Measurements from ENCODE around the gene GGA2. TPM values are rescaled to one million over a fixed set of nuclear protein-coding genes. Genes with fewer than 3 reads are reported as not detected.

Gene GGA2, protein sequence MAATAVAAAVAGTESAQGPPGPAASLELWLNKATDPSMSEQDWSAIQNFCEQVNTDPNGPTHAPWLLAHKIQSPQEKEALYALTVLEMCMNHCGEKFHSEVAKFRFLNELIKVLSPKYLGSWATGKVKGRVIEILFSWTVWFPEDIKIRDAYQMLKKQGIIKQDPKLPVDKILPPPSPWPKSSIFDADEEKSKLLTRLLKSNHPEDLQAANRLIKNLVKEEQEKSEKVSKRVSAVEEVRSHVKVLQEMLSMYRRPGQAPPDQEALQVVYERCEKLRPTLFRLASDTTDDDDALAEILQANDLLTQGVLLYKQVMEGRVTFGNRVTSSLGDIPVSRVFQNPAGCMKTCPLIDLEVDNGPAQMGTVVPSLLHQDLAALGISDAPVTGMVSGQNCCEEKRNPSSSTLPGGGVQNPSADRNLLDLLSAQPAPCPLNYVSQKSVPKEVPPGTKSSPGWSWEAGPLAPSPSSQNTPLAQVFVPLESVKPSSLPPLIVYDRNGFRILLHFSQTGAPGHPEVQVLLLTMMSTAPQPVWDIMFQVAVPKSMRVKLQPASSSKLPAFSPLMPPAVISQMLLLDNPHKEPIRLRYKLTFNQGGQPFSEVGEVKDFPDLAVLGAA
- 100 to 1,000 TPM in 1 of 4 donors, 10 to 100 TPM in 3; 44.1 to 117 (median 53.4) TPM for total RNA-seq

GRCh38 chr16:23510164-23510914 is at the start of gene GGA2:
Gene GGA2, minus strand, starts transcription at chr16:23510494. Its CDS starts 83 bp downstream, at chr16:23510411.
- Histone ChIP-seq H3K27me3 (no peaks in the 10 kb centered on the region), H3K27ac (peak within 1 kb of the TSS; percentile 86), H3K9me3 (no peaks in the 10 kb centered on the region), H3K4me3 (peak within 1 kb of the TSS; percentile 84), H3K4me1 (peaks cover 35% of the 10 kb centered on the region), H3K36me3 (no peaks in the 10 kb centered on the region)
- peak; percentile 91 for DNase-seq (ENCODE audit: low spot score in 2 of 2)
- 1% methylated on average over 24 of the region's 71 CpGs for WGBS
- no peak for TF ChIP-seq POLR2AphosphoS5 (IDR thresholded peaks at IDR 0.05)
- peak; percentile 49 to 86 for TF ChIP-seq POLR2A (IDR thresholded peaks at IDR 0.05)

DNA sequence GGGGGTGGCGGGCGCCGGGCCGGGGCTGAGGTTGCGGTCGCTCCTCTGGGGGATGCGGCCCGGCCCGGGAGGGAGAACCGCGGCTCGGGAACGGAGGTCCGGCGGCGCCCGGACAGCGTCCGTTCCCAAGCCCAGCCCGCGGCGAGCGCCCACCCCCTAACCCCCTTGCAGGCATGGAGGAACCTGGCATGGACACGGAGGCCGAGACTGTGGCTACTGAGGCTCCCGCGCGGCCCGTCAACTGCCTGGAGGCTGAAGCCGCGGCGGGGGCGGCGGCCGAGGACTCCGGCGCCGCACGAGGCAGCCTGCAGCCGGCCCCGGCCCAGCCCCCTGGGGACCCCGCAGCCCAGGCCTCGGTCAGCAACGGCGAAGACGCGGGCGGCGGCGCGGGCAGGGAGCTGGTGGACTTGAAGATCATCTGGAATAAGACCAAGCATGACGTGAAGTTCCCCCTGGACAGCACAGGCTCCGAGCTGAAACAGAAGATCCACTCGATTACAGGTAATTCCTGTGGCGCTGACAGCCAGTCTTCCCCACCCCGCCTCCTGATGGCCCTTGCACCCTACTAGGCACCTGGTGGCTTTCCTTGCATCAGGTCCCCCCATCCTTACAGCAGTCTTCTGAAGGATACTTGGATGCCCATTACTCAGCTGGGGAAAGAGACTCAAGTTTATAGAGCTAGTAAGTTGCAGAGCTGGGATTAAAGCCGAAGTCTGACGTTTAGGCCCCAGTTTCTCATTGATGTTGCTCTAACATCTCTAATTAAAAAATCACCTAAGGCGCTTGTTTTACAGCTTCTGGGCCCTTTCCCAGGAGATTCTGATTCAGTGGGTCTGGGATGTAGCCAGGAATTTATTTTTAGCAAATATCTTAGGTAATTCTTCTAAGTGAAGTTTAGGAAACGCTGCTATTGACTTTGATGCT is 47.7 kb upstream of the GGA2 start:
- no peaks in the 10 kb centered on the region for H3K27me3 ChIP-seq

DNA sequence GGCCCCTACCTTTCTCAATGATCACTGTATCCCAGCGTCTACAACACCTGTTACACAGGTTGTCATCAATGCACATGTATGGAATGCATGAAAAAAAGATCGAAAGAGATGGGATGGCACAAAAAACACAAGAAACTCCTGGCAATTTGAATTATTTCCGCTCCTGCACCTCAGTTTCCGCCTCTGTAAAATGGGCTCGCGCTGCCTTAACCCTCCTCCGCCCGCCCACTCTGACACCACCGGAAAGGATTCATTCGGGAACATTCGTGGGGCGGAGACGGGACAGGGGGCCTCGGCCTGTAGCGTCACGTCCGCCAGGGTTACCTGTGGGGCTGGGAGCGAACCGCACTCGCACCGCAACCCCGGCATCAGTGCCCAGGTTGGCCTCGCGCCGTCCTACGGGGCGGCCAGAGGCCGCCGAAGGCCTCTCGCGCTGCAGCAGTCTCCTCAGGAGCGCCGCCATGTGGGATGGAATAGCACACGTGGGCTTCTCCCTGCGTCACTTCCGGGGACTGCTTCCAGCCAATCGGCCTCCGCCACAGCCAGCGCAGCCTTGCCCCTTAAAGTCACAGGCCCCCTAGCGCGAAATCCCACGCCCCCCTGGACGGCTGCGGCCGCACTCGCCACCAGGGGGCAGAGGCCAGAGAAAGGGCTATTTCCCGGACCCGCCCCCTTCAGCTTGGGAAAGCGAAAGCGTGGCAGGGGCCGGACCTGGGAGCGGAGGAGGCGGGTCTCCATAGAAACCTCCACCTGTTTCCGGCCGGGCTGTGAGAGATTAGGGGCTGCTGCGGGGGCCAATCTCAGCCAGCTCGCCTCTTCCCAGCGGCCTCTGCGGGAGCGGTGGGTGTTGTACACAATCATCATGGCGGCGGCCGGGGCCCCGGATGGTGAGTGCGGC is 46.8 kb upstream of the GGA2 start, which contains the start of the genes EARS2 and UBFD1:
EARS2 (minus strand) TSS at position 470 of the 898 bp plus-strand sequence; CDS start at position 463, 7 bp downstream.
UBFD1 (plus strand) TSS at position 847 of the 898 bp plus-strand sequence; CDS start at position 863, 16 bp downstream.
- 4% methylated on average over 39 of the region's 65 CpGs for WGBS

More for the DNA sequence above, 47.7 kb upstream of the GGA2 start:
- Histone ChIP-seq H3K36me3 (peaks cover 27% of the 10 kb centered on the region), H3K27ac (peak overlapping the region; percentile 96), H3K4me1 (peaks cover 21% of the 10 kb centered on the region), H3K9me3 (no peaks in the 10 kb centered on the region), H3K4me3 (peak overlapping the region; percentile 99)
- peak in 1 of 2 donors; percentile 74 for DNase-seq (ENCODE audit: low spot score in 2 of 2)
- TF ChIP-seq EP300 (IDR thresholded peaks at IDR 0.05), result no peak
- TF ChIP-seq POLR2A (IDR thresholded peaks at IDR 0.05), result peak in 1 of 2 donors; percentile 18
- WGBS, result 2% methylated on average over 26 of the region's 60 CpGs

GRCh38 chr16:23554536-23554935 is 44.2 kb upstream of the GGA2 start:
- WGBS, result 72% methylated on average over 3 of the region's 3 CpGs

More for the DNA sequence above, 46.8 kb upstream of the GGA2 start, which contains the start of the genes EARS2 and UBFD1:
- Histone ChIP-seq H3K27ac (peak within 1 kb of the TSS; percentile 96), H3K27me3 (no peaks in the 10 kb centered on the region), H3K9me3 (no peaks in the 10 kb centered on the region), H3K4me1 (peaks cover 21% of the 10 kb centered on the region), H3K4me3 (peak within 1 kb of the TSS; percentile 99), H3K36me3 (peaks cover 26% of the 10 kb centered on the region)
- no peak for TF ChIP-seq POLR2A (IDR thresholded peaks at IDR 0.05)
- TF ChIP-seq EP300 (IDR thresholded peaks at IDR 0.05), result no peak
- TF ChIP-seq CTCF (IDR thresholded peaks at IDR 0.05), result peak; percentile 77 to 95
- TF ChIP-seq POLR2AphosphoS5 (IDR thresholded peaks at IDR 0.05), result peak in 2 of 3 donors; percentile 34 to 89
- peak; percentile 98 for DNase-seq (ENCODE audit: low spot score in 2 of 2)

More at GRCh38 chr16:23554536-23554935, 44.2 kb upstream of the GGA2 start:
- Histone ChIP-seq H3K27me3 (no peaks in the 10 kb centered on the region), H3K4me3 (no peak overlapping the region), H3K4me1 (peaks cover 21% of the 10 kb centered on the region), H3K36me3 (peaks cover 36% of the 10 kb centered on the region), H3K9me3 (no peaks in the 10 kb centered on the region), H3K27ac (no peak overlapping the region)
- no peak for DNase-seq (ENCODE audit: low spot score in 2 of 2)
- no peak for TF ChIP-seq CTCF (IDR thresholded peaks at IDR 0.05)
- no peak for TF ChIP-seq POLR2A (IDR thresholded peaks at IDR 0.05)
- no peak for TF ChIP-seq POLR2AphosphoS5 (IDR thresholded peaks at IDR 0.05)
- TF ChIP-seq EP300 (IDR thresholded peaks at IDR 0.05), result no peak

All from suprapubic skin (tissue), 4 donors.